Bronchial epithelial cell (primary cell): ENCODE measurements around the gene MUC20. TPM values are rescaled to one million over a fixed set of nuclear protein-coding genes. Genes with fewer than 3 reads are reported as not detected.
"Not testable (repeated sequence)": the region's sequence is repeated elsewhere in the genome, so short reads cannot be mapped to it uniquely, and the experiment has no call there.

Source experiments
- DNase-seq: peaks from one replicate; pipeline ENCODE4 v3.0.0-alpha.2; 2010; ENCODE audit warnings: low read depth
- FAIRE-seq: peaks from 2 replicates; lab custom pipeline; 2011; peaks lifted over from hg19 to GRCh38; lab: Jason Lieb, UNC
- H3K27me3 ChIP-seq: 2 replicates; pipeline ENCODE4 v1.5.1; 2011; ENCODE audit warnings: low read length; ENCODE audit not compliant: control insufficient read depth, insufficient read depth
- H3K36me3 ChIP-seq: 2 replicates; pipeline ENCODE4 v1.5.1; 2011; ENCODE audit warnings: low read length; ENCODE audit not compliant: control insufficient read depth, insufficient read depth
- H3K4me3 ChIP-seq: 2 replicates; pipeline ENCODE4 v1.5.1; 2011; ENCODE audit warnings: mild to moderate bottlenecking, low read depth, low read length, control low read depth
- total RNA-seq: library from RNA; depleted of rRNA; stranded (reverse); fragments of >200 nt; gene quantifications from 2 replicates; pipeline ENCODE4 v1.2.1, GENCODE V29; 2014
- TF ChIP-seq, protein P1 (sequence below): IDR thresholded peaks from 2 replicates; pipeline ENCODE4 v1.5.1; 2011; ENCODE audit warnings: mild to moderate bottlenecking, moderate library complexity, low read length, control low read depth, inconsistent platforms; ENCODE audit not compliant: insufficient read depth, severe bottlenecking

Gene MUC20
- total RNA-seq, 1 donor from 2014 or later: 1.6 TPM

DNA sequence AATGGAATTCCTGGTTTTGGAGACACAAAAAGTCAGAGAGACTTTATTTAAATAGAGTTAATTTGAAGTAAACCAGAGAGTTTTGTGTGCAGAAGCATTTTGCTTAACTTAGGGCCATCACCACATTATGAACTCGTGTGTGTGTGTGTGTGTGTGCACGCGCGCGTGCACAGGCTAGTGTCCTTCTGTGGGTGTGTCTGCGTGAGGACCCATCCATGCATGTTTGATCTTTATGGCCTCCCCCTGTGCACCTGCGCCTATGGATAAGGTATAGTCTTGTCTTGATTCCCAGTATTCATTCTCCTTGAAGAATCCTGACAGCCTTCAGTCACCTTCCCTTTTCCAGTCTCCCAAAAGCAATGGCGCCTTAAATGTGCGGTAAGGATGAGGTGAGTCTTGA lies 26.0 kb downstream of the MUC20 start:
- Histone ChIP-seq H3K27me3 (no peaks in the 10 kb centered on the region), H3K36me3 (no peaks in the 10 kb centered on the region), H3K4me3 (no peak overlapping the region)
- TF ChIP-seq, protein P1, sequence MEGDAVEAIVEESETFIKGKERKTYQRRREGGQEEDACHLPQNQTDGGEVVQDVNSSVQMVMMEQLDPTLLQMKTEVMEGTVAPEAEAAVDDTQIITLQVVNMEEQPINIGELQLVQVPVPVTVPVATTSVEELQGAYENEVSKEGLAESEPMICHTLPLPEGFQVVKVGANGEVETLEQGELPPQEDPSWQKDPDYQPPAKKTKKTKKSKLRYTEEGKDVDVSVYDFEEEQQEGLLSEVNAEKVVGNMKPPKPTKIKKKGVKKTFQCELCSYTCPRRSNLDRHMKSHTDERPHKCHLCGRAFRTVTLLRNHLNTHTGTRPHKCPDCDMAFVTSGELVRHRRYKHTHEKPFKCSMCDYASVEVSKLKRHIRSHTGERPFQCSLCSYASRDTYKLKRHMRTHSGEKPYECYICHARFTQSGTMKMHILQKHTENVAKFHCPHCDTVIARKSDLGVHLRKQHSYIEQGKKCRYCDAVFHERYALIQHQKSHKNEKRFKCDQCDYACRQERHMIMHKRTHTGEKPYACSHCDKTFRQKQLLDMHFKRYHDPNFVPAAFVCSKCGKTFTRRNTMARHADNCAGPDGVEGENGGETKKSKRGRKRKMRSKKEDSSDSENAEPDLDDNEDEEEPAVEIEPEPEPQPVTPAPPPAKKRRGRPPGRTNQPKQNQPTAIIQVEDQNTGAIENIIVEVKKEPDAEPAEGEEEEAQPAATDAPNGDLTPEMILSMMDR: no peak
- FAIRE-seq (no peak), DNase-seq (no peak)

DNA sequence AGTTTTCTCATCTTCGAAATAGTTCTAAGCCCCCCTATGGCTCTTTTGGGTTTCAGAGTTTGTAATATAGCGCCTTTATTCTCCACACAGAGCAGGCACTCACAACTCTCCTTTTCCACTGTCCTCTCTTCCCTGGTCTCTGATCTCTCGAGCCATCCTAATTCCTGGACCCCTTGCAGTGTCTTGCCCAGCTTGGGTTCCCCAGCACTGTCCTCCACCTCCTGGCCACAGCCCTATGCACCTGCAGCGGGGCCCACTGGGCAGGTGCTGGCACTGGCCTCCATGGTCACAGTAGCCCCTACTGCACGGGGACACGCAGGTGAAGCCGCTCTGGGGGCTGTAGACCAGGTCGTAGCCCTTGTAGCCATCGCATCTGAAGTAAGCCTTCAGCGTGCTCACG lies 27.9 kb downstream of the MUC20 start:
- TF ChIP-seq, protein P1: no peak
- no peak for FAIRE-seq
- H3K36me3 ChIP-seq: no peaks in the 10 kb centered on the region
- DNase-seq: no peak
- no peaks in the 10 kb centered on the region for H3K27me3 ChIP-seq
- H3K4me3 ChIP-seq: no peak overlapping the region

DNA sequence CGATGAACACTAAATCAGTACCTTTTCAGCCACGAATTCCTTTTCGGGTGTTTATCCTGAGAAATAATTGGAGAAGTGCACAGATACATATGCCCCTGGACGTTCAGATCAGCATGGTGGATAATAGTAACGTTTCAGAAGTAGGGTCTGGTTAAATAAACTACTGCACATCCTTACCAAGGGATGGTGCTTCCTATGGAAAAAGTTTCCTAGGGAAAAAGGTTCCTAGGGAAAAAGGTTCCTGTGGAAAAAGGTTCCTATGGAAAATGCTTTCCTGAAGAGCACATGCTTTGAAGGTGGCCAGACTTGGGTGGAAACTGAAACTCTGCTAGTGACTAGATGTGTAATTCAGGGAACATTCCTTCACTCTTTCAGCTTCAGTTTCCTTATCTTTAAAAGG lies 28.3 kb downstream of the MUC20 start:
- not testable (repeated sequence) for DNase-seq, H3K4me3 ChIP-seq, FAIRE-seq, H3K36me3 ChIP-seq, H3K27me3 ChIP-seq

DNA sequence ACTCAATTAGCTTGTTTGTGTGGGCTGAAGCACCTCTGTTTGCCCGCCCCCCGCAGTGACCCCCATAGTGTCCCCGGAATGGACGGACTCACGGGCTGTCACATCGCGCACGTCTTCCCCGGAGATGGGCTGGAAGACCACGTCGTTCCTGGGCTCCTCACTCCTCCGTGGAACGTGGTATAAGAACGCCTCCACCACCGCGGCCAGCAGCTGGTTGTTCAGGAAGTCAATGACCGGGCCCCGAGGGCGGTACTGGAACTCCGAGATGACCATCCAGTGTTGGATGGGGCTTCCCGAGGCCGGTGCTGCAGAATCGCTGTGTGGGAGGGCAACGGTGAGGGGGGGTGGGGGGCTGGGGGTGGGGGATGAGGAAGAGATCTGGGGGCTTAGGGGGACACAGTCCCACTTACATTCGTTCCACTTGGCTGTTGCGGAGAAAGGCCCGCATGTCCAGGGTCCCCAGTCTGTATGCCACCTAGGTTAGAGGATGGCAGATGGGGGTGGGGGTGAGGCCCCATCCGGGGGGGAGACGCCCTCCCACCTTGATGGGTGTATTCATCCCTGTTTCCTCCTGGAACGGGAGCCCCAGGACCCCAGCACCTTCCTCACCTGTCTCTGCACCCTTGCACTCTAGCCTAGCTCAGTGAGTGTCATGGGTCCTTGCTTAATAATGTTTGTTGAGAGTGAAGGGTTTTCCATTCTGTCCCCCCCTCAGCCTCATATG lies 30.2 kb downstream of the MUC20 start:
- FAIRE-seq: no peak
- TF ChIP-seq, protein P1: no peak

DNA sequence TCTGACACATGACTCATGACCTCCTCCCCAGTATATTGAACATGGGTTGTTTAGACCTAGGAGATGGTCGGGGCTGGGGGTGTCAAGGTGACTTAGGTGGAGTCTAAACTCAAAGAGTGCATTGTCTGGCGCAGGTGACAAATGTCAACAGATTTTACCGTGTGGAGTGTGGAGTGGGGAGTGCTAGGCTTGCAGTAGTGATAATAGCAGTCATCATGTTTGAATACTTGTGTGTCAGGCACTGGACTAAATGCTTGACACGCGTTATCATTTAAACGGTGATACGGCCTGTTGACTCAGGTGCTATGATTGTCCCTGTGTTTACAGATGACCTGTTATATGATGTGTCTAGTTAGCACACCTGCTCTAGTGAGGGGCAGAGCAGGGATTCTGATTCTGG lies 30.8 kb downstream of the MUC20 start:
- H3K27me3 ChIP-seq: no peaks in the 10 kb centered on the region
- H3K4me3 ChIP-seq: no peak overlapping the region
- FAIRE-seq (no peak), DNase-seq (no peak)
- TF ChIP-seq, protein P1: no peak
- H3K36me3 ChIP-seq: no peaks in the 10 kb centered on the region

More for the DNA sequence above, 30.2 kb downstream of the MUC20 start:
- Histone ChIP-seq H3K27me3 (no peaks in the 10 kb centered on the region), H3K36me3 (no peaks in the 10 kb centered on the region), H3K4me3 (no peak overlapping the region)
- DNase-seq: no peak

DNA sequence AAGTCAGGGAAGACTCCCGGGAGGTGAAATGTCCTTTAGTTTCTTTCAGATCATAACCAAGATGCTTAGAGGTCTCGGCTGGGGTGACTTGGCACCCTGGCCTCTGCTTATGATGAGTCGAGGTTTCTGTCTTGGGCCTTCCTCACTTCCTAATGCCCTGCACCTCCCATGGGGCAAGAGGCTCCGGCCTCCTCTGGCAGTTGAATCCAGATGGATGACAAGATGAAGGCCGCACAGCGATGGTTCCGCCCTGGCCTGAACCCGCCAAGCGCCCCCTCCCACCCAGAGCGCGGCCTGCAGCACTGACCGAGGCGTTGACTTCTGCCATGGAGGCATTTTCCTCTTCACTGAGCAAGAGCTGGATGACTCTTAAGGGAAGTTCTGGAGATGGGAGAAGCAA lies 31.3 kb downstream of the MUC20 start:
- FAIRE-seq: no peak

More for the DNA sequence above, 31.3 kb downstream of the MUC20 start:
- H3K27me3 ChIP-seq: no peaks in the 10 kb centered on the region
- no peak overlapping the region for H3K4me3 ChIP-seq
- DNase-seq: no peak
- H3K36me3 ChIP-seq: no peaks in the 10 kb centered on the region
- TF ChIP-seq, protein P1: no peak
